H1 (cell line): Measurements from ENCODE around the gene KRT77.

Experiments
- BRCA1 ChIP-seq: IDR thresholded peaks from 2 replicates; pipeline ENCODE4 v1.6.1; 2012; ENCODE audit warnings: low read depth, low read length, improper control_type of control experiment
- CREB1 ChIP-seq: IDR thresholded peaks from 2 replicates; pipeline ENCODE4 v1.6.1; 2012; ENCODE audit warnings: inconsistent platforms
- CTCF ChIP-seq, 3 experiments: IDR thresholded peaks; 1 replicate in 2 of 3; 2 replicates in 1 of 3; pipeline versions ENCODE4 v1.5.1 to v1.6.1; 2011; ENCODE audit warnings: low read length in 3 of 3, mild to moderate bottlenecking in 3 of 3, inconsistent platforms in 2 of 3, low read depth in 1 of 3, moderate library complexity in 1 of 3; ENCODE audit not compliant: insufficient read depth in 1 of 3; ENCODE audit errors: control extremely low read depth in 1 of 3
- GABPA ChIP-seq: IDR thresholded peaks from 2 replicates; pipeline ENCODE4 v1.6.1; 2011; ENCODE audit warnings: mild to moderate bottlenecking, low read length, moderate library complexity, borderline replicate concordance; ENCODE audit not compliant: insufficient read depth
- KDM5A ChIP-seq: fragments of 200-600 bp; IDR thresholded peaks from 2 replicates; pipeline ENCODE4 v1.7.1; 2012; ENCODE audit warnings: mild to moderate bottlenecking, low read length, inconsistent platforms, mixed read lengths
- MAFK ChIP-seq: IDR thresholded peaks from 2 replicates; pipeline ENCODE4 v1.6.1; 2012; ENCODE audit warnings: low read depth, mild to moderate bottlenecking, improper control_type of control experiment, low read length
- POLR2A ChIP-seq, 2 experiments: IDR thresholded peaks; 1 replicate in 1 of 2; 2 replicates in 1 of 2; pipeline ENCODE4 v1.6.1; 2011; ENCODE audit warnings: low read depth in 2 of 2, low read length in 2 of 2, mild to moderate bottlenecking in 2 of 2; ENCODE audit errors: control extremely low read depth in 1 of 2
- POLR2AphosphoS5 ChIP-seq: IDR thresholded peaks from 2 replicates; pipeline ENCODE4 v1.6.1; 2011; ENCODE audit warnings: low read depth, low read length
- RAD21 ChIP-seq, 2 experiments: IDR thresholded peaks in 1 of 2; conservative IDR thresholded peaks in 1 of 2; 2 replicates each; pipeline ENCODE4 v1.6.1; 2011; ENCODE audit warnings: low read depth in 2 of 2, low read length in 2 of 2, improper control_type of control experiment in 1 of 2, inconsistent platforms in 1 of 2, mild to moderate bottlenecking in 1 of 2, moderate library complexity in 1 of 2
- SP1 ChIP-seq: IDR thresholded peaks from 2 replicates; pipeline ENCODE4 v1.6.1; 2011; ENCODE audit warnings: low read depth, low read length
- SP4 ChIP-seq: IDR thresholded peaks from 2 replicates; pipeline ENCODE4 v1.6.1; 2012; ENCODE audit warnings: low read length, inconsistent platforms
- TAF1 ChIP-seq: IDR thresholded peaks from 2 replicates; pipeline ENCODE4 v1.6.1; 2011; ENCODE audit warnings: mild to moderate bottlenecking, low read depth, low read length
- TEAD4 ChIP-seq: IDR thresholded peaks from 2 replicates; pipeline ENCODE4 v1.6.1; 2012; ENCODE audit warnings: low read depth, low read length, inconsistent platforms, mixed read lengths
- ZNF274 ChIP-seq: IDR thresholded peaks from 2 replicates; pipeline ENCODE4 v1.7.0; 2012; ENCODE audit warnings: low read length, borderline replicate concordance; ENCODE audit errors: extremely low read depth

- TF ChIP-seq POLR2AphosphoS5 = no peak
- no peak for TF ChIP-seq TAF1
- no peak for TF ChIP-seq MAFK
- TF ChIP-seq CTCF (IDR thresholded peaks at IDR 0.05; ENCODE audit: control extremely low read depth in 1 of 3, insufficient read depth in 1 of 3, low read depth in 1 of 3, low read length in 3 of 3) = no peak
- TF ChIP-seq GABPA = no peak
- TF ChIP-seq ZNF274 = no peak
- TF ChIP-seq KDM5A = no peak
- TF ChIP-seq SP1 = no peak
- no peak for TF ChIP-seq RAD21 (IDR thresholded peaks at IDR 0.05 in 1 of 2, conservative IDR thresholded peaks at IDR 0.05 in 1 of 2; ENCODE audit: low read depth in 2 of 2, low read length in 2 of 2)
- TF ChIP-seq SP4 = no peak
- TF ChIP-seq BRCA1 = no peak
- TF ChIP-seq TEAD4 = no peak
- TF ChIP-seq POLR2A (IDR thresholded peaks at IDR 0.05; ENCODE audit: control extremely low read depth in 1 of 2, low read depth in 2 of 2, low read length in 2 of 2) = no peak
- no peak for TF ChIP-seq CREB1
Measured at GRCh38 chr12:52688481-52688880, 14.8 kb downstream of the KRT77 start.
